ENCODE results near the gene MCF2L2.

DNA sequence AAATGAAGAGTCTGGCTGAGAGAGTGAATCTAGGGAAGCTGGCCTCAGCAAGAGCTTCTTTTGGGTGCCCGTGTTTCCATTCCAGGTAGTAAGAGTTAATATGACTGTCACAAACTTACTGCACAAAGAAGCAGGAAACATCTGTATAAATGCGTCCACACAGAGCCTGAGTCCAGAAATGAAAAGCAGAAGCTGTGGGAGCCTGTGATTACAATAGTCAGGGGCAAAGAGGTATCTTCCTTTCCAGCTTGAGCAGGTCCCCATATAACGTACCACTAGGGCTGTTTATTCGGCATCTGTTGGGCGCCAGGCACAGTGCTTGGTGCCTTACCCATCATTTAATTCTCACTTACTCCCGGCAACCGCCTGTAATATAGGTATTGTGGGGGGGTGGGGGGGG lies 215.9 kb downstream of the MCF2L2 start:
- TF ChIP-seq CTCF (IDR thresholded peaks at IDR 0.05) (no peak), POLR2A (IDR thresholded peaks at IDR 0.05) (no peak)
